B cell (primary cell): ENCODE results near the gene ADM5. TPM values are rescaled to one million over a fixed set of nuclear protein-coding genes. Genes with fewer than 3 reads are reported as not detected.

Experiments
- ATAC-seq: fragments of 200-7000 bp; cut with Tn5 transposase; one replicate; pipeline ENCODE4 v1.10.0; 2021; ENCODE audit warnings: low read depth, mild to moderate bottlenecking, moderate number of reproducible peaks, moderate library complexity
- CTCF ChIA-PET: fragments of 350-600 bp; sonication (Branson Sonifier 250); formaldehyde crosslinking; loops from one replicate; lab custom pipeline; 2021; ENCODE audit warnings: antibody characterized with exemption, inconsistent platforms; lab: Charles Lee
- POLR2A ChIA-PET: fragments of 350-600 bp; sonication (Branson Sonifier 250); formaldehyde crosslinking; loops from one replicate; lab custom pipeline; 2021; ENCODE audit warnings: antibody characterized with exemption; lab: Charles Lee
- DNase-seq: peaks from one replicate; pipeline ENCODE4 v3.0.0; 2013
- H2AFZ ChIP-seq: 2 replicates; pipeline ENCODE4 v1.6.1; 2012; ENCODE audit warnings: mild to moderate bottlenecking, low read depth, low read length; ENCODE audit not compliant: insufficient read depth, poor library complexity, severe bottlenecking
- H3K27ac ChIP-seq, 2 donors: 1 replicate in 1 of 2; 2 replicates in 1 of 2; pipeline ENCODE4 v1.5.1; 2012 to 2013; ENCODE audit warnings: low read length in 2 of 2, mild to moderate bottlenecking in 2 of 2, moderate library complexity in 1 of 2
- H3K27me3 ChIP-seq, 4 experiments: fragments of 200-600 bp in 1 of 4; sonication (generic) in 1 of 4; replicated peaks in 1 of 4; 1 replicate in 2 of 4; 2 replicates in 2 of 4; pipeline versions ENCODE4 v1.6.1 to v1.7.0; 2013 to 2016; ENCODE audit warnings: low read length in 3 of 4, mild to moderate bottlenecking in 2 of 4, mixed read lengths in 1 of 4, moderate library complexity in 1 of 4; ENCODE audit not compliant: insufficient read depth in 4 of 4, control insufficient read depth in 3 of 4; ENCODE audit errors: control extremely low read depth in 1 of 4
- H3K36me3 ChIP-seq, 2 experiments: replicated peaks in 1 of 2; 1 replicate in 1 of 2; 2 replicates in 1 of 2; pipeline versions ENCODE4 v1.6.1 to v1.7.1; 2013; ENCODE audit warnings: low read length in 1 of 2; ENCODE audit not compliant: insufficient read depth in 2 of 2, control insufficient read depth in 1 of 2; ENCODE audit errors: control extremely low read depth in 1 of 2, extremely low read depth in 1 of 2
- H3K4me1 ChIP-seq, 2 donors: fragments of 200-600 bp in 1 of 2; sonication (generic) in 1 of 2; 1 replicate in 1 of 2; 2 replicates in 1 of 2; pipeline versions ENCODE4 v1.5.1 to v1.6.1; 2013 to 2017; ENCODE audit warnings: low read length in 2 of 2; ENCODE audit not compliant: control insufficient read depth in 2 of 2, insufficient read depth in 2 of 2
- H3K4me2 ChIP-seq: replicated peaks from 2 replicates; pipeline ENCODE3; 2012; ENCODE audit warnings: mild to moderate bottlenecking, low read depth, low read length; ENCODE audit not compliant: poor library complexity, severe bottlenecking
- H3K4me3 ChIP-seq, 5 experiments: fragments of 200-600 bp in 1 of 5; sonication (generic) in 1 of 5; 1 replicate in 3 of 5; 2 replicates in 2 of 5; pipeline versions ENCODE4 v1.5.1 to v1.7.0; 2011 to 2016; ENCODE audit warnings: low read length in 4 of 5, mild to moderate bottlenecking in 4 of 5, low read depth in 2 of 5, control low read depth in 1 of 5, moderate library complexity in 1 of 5; ENCODE audit not compliant: insufficient read depth in 1 of 5; ENCODE audit errors: control extremely low read depth in 1 of 5, extremely low read depth in 1 of 5
- H3K79me2 ChIP-seq: fragments of 200-600 bp; sonication (generic); one replicate; pipeline ENCODE4 v1.6.0; 2016; ENCODE audit warnings: low read length; ENCODE audit not compliant: control insufficient read depth, insufficient read depth
- H3K9ac ChIP-seq: fragments of 200-600 bp; sonication (generic); 2 replicates; pipeline ENCODE4 v1.6.1; 2017; ENCODE audit warnings: mild to moderate bottlenecking, low read length, moderate library complexity
- H3K9me3 ChIP-seq, 3 donors: one replicate each; pipeline versions ENCODE4 v1.6.1 to v1.7.1; 2013; ENCODE audit warnings: low read length in 2 of 3; ENCODE audit not compliant: control insufficient read depth in 2 of 3, insufficient read depth in 1 of 3; ENCODE audit errors: control extremely low read depth in 1 of 3
- H4K20me1 ChIP-seq: 2 replicates; pipeline ENCODE4 v1.6.0; 2012; ENCODE audit warnings: mild to moderate bottlenecking, low read length; ENCODE audit not compliant: insufficient read depth, control insufficient read depth, poor library complexity, severe bottlenecking
- H3K27ac Mint-ChIP-seq: one replicate; pipeline ENCODE4 v1.8.0; 2021; ENCODE audit warnings: mixed read lengths
- H3K27me3 Mint-ChIP-seq: one replicate; pipeline ENCODE4 v1.8.0; 2021; ENCODE audit warnings: mixed read lengths
- H3K4me1 Mint-ChIP-seq: one replicate; pipeline ENCODE4 v1.8.0; 2021; ENCODE audit warnings: mixed read lengths
- H3K4me3 Mint-ChIP-seq: one replicate; pipeline ENCODE4 v1.8.0; 2021; ENCODE audit warnings: mixed read lengths
- H3K9me3 Mint-ChIP-seq: one replicate; pipeline ENCODE4 v1.8.0; 2022; ENCODE audit warnings: mixed read lengths; ENCODE audit not compliant: insufficient read depth
- EZH2 ChIP-seq: IDR thresholded peaks from 2 replicates; pipeline ENCODE4 v1.6.1; 2012; ENCODE audit warnings: borderline replicate concordance, low read depth, mild to moderate bottlenecking, moderate library complexity, low read length; ENCODE audit not compliant: insufficient read depth, poor library complexity, severe bottlenecking
- WGBS: methylation state at CpG from one replicate; pipeline ENCODE4 v1.1.5; 2013; ENCODE audit warnings: missing lambda C conversion rate; ENCODE audit not compliant: insufficient coverage; 5-methylcytosine and 5-hydroxymethylcytosine counted together
- intact Hi-C: fragments of 100-400 bp; cut with micrococcal nuclease; formaldehyde crosslinking; loops from one replicate; pipeline ENCODE4 v1.10.0; 2022
- polyA plus RNA-seq: library from polyadenylated mRNA; depleted of rRNA; stranded (reverse); fragments of >200 nt; gene quantifications from 2 replicates; pipeline ENCODE4 v1.2.3, GENCODE V29; 2012
- total RNA-seq, 2 donors: library from RNA; stranded (reverse); fragments of 120-200 nt in 1 of 2; gene quantifications; 1 replicate in 1 of 2; 2 replicates in 1 of 2; pipeline versions ENCODE4 v1.2.3 to v1.2.4, GENCODE V29; 2013 to 2022
- TF ChIP-seq, protein P1 (sequence below): fragments of 200-600 bp; IDR thresholded peaks from one replicate; pipeline ENCODE4 v1.8.0; 2022; ENCODE audit warnings: antibody characterized with exemption, mild to moderate bottlenecking

Gene ADM5
- total and polyA plus RNA-seq, 2 donors (not counting 1 experiment from before 2014, with no cell fraction given), result 5.6 to 8.4 TPM

DNA sequence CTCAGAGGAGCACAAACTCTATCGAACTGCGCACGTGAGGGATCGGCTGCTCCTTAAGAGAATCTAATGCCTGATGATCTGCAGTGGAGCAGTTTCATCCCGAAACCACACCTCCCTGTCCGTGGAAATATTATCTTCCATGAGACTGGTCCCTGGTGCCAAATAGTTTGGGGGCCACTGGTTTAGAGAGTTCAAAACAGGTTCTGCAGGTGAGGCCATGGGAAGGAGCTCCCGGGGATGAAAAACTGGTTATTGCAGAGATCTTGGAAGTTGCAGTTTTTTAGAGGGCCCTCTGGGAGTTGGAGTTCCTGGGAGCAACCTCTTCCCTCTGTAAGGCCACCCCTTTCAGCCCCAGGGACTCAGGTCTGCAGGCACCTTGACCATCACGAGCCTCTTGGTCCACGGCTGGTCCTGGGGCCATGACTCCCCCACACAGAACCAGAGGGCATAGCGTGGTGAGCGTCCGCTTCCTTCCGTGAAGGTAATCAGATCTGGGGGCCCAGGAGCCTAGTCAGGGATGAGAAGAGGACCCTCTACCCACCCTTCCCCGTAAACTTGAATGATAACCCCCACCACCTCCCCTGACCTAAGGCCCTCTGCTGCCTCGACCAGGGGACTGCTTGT is 28.9 kb upstream of the ADM5 start:
- H3K4me1 Mint-ChIP-seq, result peaks cover 21% of the 10 kb centered on the region
- no peak for DNase-seq
- no peak for ATAC-seq
- POLR2A ChIA-PET, result interaction anchor here (0.7 kb wide), 2 partner anchors 245 to 706 kb away, joined by 4 to 5 read pairs; partner anchors contain the start of gene BAX
- no peak overlapping the region for H2AFZ ChIP-seq
- H3K36me3 ChIP-seq, result peaks cover 3 to 67% of the 10 kb centered on the region in 2 experiments
- H3K27ac Mint-ChIP-seq, result no peak overlapping the region
- 100% methylated on average over 14 of the region's 15 CpGs for WGBS
- no peaks in the 10 kb centered on the region for H3K27me3 ChIP-seq
- H3K9ac ChIP-seq, result no peak overlapping the region
- H4K20me1 ChIP-seq, result peaks cover 79% of the 10 kb centered on the region
- H3K4me3 ChIP-seq, result no peak overlapping the region
- no peaks in the 10 kb centered on the region for H3K27me3 Mint-ChIP-seq
- no peak overlapping the region for H3K4me2 ChIP-seq
- H3K4me3 Mint-ChIP-seq, result no peak overlapping the region
- peaks cover 9 to 20% of the 10 kb centered on the region in 2 donors for H3K4me1 ChIP-seq
- intact Hi-C loops, result no loop called here
- no peak overlapping the region for H3K27ac ChIP-seq
- H3K9me3 Mint-ChIP-seq, result no peaks in the 10 kb centered on the region
- peaks cover 35% of the 10 kb centered on the region for H3K79me2 ChIP-seq
- TF ChIP-seq, protein P1, sequence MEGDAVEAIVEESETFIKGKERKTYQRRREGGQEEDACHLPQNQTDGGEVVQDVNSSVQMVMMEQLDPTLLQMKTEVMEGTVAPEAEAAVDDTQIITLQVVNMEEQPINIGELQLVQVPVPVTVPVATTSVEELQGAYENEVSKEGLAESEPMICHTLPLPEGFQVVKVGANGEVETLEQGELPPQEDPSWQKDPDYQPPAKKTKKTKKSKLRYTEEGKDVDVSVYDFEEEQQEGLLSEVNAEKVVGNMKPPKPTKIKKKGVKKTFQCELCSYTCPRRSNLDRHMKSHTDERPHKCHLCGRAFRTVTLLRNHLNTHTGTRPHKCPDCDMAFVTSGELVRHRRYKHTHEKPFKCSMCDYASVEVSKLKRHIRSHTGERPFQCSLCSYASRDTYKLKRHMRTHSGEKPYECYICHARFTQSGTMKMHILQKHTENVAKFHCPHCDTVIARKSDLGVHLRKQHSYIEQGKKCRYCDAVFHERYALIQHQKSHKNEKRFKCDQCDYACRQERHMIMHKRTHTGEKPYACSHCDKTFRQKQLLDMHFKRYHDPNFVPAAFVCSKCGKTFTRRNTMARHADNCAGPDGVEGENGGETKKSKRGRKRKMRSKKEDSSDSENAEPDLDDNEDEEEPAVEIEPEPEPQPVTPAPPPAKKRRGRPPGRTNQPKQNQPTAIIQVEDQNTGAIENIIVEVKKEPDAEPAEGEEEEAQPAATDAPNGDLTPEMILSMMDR, result no peak
- no peak for TF ChIP-seq EZH2
- H3K9me3 ChIP-seq, result no peaks in the 10 kb centered on the region
- CTCF ChIA-PET, result no interaction called here

DNA sequence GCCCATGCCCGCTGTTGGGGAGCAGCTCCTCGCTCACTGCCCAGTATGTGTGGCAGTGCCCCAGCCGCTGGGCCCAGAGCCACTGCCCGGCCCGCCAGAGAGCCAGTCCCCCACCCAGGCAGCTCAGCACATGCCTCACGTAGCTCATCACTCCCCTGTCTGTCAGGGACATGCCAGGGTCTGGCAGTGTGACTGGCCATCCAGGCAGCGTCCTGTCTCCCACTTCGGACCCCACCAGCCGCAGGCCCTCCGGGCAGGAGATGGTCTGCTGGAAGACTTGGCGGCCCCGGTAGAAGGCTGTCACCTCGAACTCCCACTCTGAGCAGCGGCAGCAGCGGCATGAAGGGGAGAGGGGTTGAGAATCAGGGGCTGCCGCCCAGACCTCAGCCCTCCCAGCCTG is 27.4 kb upstream of the ADM5 start:
- CTCF ChIA-PET, result interaction anchor here (0.8 kb wide), 1 partner anchor 867 kb away, joined by 3 read pairs; no protein-coding TSS in a partner anchor
- H4K20me1 ChIP-seq, result peaks cover 71% of the 10 kb centered on the region
- no peak for TF ChIP-seq EZH2
- TF ChIP-seq, protein P1, result no peak
- H3K79me2 ChIP-seq, result peaks cover 42% of the 10 kb centered on the region
- WGBS, result 98% methylated on average over 10 of the region's 16 CpGs
- peaks cover 31% of the 10 kb centered on the region for H3K4me1 Mint-ChIP-seq
- H3K27ac Mint-ChIP-seq, result no peak overlapping the region
- H3K9ac ChIP-seq, result no peak overlapping the region
- no peak overlapping the region for H2AFZ ChIP-seq
- H3K9me3 ChIP-seq, result no peaks in the 10 kb centered on the region
- H3K36me3 ChIP-seq, result peaks cover 3 to 54% of the 10 kb centered on the region in 2 experiments
- H3K9me3 Mint-ChIP-seq, result no peaks in the 10 kb centered on the region
- peaks cover 16 to 30% of the 10 kb centered on the region in 2 donors for H3K4me1 ChIP-seq
- no peak overlapping the region for H3K4me3 ChIP-seq
- DNase-seq (no peak), ATAC-seq (no peak)
- POLR2A ChIA-PET, result interaction anchor here (0.5 kb wide), 1 partner anchor 13 kb away, joined by 4 read pairs; no protein-coding TSS in a partner anchor
- H3K4me3 Mint-ChIP-seq, result no peak overlapping the region
- no peak overlapping the region for H3K4me2 ChIP-seq
- H3K27me3 ChIP-seq, result no peaks in the 10 kb centered on the region
- H3K27ac ChIP-seq, result no peak overlapping the region
- intact Hi-C loops, result no loop called here
- no peaks in the 10 kb centered on the region for H3K27me3 Mint-ChIP-seq
